GM21423 (cell line): ENCODE data around the gene LNX2.

Experiments
- ATAC-seq: cut with Tn5 transposase; IDR thresholded peaks from one replicate; pipeline ENCODE4 v1.9.1; 2021; ENCODE audit warnings: mild to moderate bottlenecking, moderate library complexity; ENCODE audit not compliant: unreplicated experiment

The LNX2 gene

GRCh38 chr13:27620377-27621115 lies at the start of gene LNX2:
Gene LNX2 (minus strand): TSS chr13:27620529. CDS start chr13:27581703, 38,826 bp downstream.
- ATAC-seq, result peak; percentile 86

GRCh38 chr13:27667946-27668345 lies 47.6 kb upstream of the LNX2 start:
- ATAC-seq, result no peak

- ATAC-seq, result no peak
Observed at GRCh38 chr13:27666951-27667350, 46.6 kb upstream of the LNX2 start.

DNA sequence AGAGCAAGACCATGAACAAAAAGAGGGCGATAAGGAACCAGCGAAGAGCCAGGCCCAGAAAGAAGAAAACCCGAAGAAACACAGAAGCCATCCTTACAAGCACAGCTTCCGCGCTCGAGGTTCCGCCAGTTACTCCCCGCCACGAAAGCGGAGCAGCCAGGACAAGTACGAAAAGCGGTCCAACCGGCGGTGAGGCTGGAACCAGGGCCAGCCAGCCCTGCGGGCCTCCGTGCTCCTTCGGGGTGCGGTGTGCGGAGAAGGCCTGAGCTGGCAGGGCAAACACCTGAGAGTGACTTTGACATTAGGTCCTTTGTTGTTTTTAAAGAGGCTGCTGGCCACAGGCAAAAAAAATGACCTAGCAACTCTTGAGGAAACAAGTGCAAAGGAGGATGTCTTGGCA lies 45.4 kb upstream of the LNX2 start:
- no peak for ATAC-seq

DNA sequence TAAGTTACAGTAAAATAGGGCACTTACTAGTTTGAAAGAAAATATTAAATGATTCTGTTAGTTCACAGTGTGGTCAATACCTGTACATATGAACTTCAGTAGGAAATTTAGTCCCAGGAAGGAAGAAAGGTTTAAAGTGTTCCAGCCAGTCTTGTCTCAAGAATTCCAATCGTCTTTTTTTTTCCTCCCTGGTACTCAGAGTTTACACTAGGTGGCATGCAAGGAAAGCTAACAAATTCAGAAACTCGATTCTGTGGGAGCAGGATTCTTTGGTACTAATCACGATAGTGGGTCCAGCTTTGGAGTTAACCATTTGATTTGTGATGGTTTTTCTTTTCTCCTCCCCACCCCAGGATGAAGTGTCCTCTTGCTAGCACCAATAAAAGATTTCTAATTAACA lies 45.0 kb upstream of the LNX2 start:
- no peak for ATAC-seq

DNA sequence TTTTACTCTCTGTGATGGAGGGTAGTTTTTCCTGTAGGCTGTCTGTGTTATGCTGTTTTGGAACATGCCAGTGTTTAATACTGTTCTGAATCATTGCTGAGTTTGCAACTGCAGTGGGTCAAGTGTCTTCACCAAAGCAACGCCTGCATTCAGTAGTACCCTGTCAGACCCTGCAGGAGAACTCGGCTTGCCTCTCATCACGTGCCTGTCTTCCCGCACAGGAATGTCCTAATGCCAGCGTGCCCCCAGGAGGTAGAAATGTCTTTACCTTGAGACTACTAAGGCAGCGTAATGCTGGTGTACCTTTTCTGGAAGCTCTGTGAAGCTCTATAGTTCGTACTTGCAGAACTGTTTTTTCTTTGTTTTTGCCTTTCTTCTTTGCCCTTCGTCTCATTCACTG lies 43.6 kb upstream of the LNX2 start:
- no peak for ATAC-seq

DNA sequence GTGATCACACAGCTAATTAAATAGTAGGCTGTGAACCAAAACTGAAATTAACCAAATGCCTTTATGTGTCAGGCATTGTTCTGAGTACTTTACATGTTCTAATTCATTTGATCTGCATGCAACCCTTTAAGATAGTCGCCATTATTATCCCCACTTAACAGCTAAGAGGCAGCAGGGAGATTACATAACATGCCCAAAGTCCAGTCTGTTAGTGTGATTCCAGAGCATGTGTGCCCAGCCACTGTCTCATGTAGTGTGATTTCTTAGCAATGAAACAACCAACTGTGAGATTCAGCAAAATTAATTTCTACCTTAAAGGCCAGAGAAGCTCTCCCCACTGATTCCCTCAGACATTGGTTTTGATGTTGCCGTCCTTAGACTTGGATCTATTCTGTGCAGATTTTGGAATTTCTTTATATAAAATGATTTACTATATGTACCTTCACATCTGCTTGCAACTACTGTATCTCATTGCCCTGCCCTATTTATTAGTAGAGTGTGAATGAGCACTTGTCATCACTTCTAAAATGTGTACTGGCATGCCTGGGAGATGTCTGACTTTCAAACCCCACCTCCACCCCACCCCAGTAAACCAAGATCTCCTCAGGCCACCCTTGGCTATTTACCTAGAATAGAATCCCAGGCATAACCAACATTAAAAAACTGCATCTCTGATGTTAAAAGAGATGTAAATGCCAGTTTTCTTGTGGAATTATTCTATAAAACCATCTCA lies 42.6 kb upstream of the LNX2 start:
- ATAC-seq, result no peak

DNA sequence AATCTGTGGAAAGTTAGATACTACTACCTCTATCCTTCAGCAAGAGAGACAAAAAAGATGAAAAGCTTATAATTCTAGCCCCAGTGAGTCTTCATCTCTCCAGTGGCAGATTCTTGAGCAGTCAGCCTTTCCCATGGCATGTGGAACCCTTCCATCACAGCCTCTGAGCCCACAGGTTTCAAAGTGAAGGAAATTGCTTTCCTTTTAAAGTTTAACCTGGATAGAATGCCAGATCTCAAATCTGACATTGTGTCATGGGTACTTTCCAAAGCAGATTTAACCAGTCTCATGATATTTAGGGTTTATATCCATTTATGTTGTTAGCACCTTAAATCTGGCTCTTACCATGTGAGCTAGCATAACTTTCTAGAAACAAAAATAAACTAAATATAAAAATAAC lies 40.7 kb upstream of the LNX2 start:
- ATAC-seq, result no peak

GRCh38 chr13:27660511-27660910 lies 40.2 kb upstream of the LNX2 start:
- ATAC-seq, result no peak

- no peak for ATAC-seq
Observed at GRCh38 chr13:27659145-27659865, 39.0 kb upstream of the LNX2 start.

DNA sequence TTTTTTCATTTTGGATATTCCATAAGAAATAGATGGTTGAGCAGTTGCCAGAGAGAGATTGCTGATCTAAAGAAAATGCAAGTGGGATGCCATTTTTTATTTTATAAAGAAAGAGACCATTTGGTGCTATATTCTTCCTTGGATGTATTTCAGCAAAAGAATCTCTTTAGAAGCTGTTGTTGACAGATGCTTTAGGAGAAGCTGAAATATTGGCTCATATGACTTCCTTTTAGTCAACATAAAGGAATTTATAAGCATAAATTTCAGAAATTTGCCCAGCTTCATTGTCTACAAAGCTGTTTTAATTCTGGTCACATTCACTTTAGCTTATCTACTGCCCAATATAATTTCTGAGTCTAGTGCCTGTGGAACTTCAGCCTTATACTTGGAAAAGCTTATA lies 38.2 kb upstream of the LNX2 start:
- ATAC-seq, result no peak

DNA sequence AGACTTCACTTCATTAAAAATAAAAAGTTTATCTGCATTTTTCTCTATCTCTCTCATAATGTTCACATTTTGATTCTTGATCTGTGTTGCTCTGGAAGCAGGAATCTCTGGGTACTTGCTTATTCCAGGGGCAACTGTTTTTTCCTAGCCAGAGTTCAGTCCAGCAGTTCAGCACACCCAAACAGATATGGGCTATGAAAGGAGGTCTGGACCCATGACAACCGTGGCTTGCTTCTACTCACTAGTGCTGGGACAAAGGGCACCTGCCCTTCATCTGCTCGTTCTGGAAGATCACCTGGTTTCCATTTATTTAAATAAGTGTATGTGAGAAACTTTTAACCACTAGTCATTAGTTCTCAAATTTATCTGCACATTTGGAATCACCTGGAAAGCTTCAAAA lies 37.4 kb upstream of the LNX2 start:
- no peak for ATAC-seq

DNA sequence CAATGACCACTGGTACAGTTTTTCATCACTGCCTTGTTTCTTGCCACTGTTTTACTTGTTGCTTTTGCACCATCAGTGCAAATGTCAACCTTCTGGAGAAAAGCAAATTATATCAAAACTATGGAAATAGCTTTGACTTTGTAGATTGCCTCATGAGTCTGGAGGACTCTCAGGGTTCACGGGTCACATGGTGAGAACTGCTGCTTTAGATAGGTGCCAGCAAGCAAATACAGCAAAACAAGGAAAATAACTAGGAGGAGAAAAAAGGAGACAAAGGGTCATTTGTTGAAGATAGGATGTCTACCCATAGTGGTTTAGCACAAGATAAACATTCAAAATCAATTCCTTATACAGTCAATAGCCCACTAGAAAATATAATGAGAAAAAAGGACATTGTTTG lies 34.5 kb upstream of the LNX2 start:
- no peak for ATAC-seq

- no peak for ATAC-seq
Observed at GRCh38 chr13:27654059-27654458, 33.7 kb upstream of the LNX2 start.

GRCh38 chr13:27650312-27650711 lies 30.0 kb upstream of the LNX2 start:
- ATAC-seq, result no peak

DNA sequence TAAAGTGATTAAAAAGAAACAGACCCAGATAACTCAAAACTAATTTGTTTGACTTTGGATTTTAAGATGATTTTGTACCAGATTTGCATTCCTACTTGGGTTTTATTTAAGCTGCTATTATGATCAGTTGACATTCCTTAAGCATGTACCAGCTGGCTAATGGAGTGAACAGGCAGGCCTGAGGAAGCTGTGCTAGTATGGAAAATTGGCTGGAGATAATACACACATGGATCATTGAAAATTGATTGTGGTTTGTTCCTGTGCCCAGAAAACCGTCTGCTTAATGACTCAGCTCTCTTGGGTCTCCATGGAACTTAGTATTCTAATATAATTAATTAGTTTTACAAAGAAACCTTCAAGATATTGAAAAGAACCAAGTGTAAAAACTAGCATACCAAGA lies 24.0 kb upstream of the LNX2 start:
- ATAC-seq, result no peak

GRCh38 chr13:27643334-27644132 lies 23.2 kb upstream of the LNX2 start:
- no peak for ATAC-seq

DNA sequence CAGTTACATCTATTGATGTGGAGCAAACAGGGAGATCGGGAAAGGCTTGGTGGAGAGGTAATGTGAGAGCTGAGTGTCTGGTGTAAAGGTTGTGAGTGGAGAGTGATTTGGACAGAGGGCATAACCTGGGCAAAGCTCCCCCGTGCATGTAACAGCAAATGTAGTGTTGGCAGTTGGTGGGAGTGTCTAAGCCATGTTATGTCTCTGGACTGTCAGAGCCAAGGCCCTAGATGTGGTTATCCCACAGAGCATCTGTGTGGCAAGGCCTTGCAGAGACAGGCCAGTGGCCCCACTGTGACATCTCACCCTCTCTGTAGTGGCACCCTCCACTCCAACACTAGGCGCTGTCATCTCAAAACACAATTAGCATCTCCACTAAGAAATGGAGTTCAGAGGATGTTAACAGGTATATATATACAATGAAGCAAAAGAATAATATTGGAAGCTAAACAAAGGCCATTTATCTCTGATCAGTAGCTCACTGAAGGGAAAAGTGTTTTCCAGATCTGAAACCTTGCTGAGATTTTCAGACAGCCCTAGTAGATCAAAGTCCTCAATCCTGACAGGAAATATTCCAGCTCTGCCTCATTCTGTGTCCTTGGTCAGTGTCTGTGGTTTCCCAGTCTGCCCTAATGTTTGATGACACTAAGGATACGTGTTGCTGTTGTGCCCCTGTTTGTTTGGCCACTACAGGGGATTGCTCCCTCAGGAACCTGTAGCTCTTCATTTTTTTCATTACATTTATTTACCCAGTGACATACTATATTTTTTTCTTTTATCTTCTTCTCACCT lies 21.6 kb upstream of the LNX2 start:
- no peak for ATAC-seq

DNA sequence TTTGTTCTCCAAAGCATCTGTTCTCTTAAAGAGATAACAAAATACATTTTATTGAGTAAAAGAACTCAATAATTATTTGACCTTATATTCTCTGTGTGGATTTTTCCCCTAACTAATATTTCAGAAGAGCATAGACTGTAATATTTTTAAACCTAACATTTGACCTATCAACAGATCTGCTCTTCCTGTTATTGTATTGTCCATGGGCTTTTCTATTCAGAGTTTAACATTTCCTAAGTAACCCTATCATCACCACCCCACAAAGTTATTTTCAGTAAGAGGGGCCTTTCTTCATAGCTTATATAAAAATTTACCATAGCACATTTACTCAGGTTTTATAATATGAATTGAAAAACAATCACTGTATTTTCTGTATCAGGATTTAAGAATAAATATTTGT lies 18.9 kb upstream of the LNX2 start:
- no peak for ATAC-seq

DNA sequence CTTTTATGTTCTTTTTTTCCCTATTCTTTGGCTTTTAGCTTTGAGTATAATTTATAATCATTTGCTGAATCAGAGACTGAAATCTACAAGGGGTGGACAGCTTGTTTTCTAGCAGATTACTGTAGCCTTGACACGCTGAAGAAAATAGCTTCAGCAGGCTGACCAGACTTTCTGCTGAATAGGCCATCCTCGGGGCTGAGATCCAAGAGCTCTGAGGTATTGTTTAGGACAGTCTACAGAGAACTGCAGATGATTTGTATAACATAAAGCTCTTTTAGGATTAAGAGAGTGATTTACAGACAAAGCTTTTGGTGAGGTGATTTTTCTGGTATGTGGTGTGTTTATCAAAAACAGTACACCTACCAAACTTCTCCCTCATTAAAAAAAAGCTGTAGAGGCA lies 18.2 kb upstream of the LNX2 start:
- no peak for ATAC-seq
